Measurements from ENCODE around the gene CALCR.

GRCh38 chr7:93429563-93429962, 145.0 kb downstream of the CALCR start:
- no peak for TF ChIP-seq CTCF (conservative IDR thresholded peaks at IDR 0.05; ENCODE audit: low read length)
- TF ChIP-seq EZH2phosphoT487 (IDR thresholded peaks at IDR 0.05; ENCODE audit: borderline replicate concordance, low read depth, low read length), result no peak
